Measurements from ENCODE around the gene MAGI2. TPM values are rescaled to one million over a fixed set of nuclear protein-coding genes. Genes with fewer than 3 reads are reported as not detected.

The MAGI2 gene
- total and polyA plus RNA-seq, 2 donors (not counting 3 experiments of a cell fraction or from before 2014, with no cell fraction given): 0.28 to 6.0 TPM

DNA sequence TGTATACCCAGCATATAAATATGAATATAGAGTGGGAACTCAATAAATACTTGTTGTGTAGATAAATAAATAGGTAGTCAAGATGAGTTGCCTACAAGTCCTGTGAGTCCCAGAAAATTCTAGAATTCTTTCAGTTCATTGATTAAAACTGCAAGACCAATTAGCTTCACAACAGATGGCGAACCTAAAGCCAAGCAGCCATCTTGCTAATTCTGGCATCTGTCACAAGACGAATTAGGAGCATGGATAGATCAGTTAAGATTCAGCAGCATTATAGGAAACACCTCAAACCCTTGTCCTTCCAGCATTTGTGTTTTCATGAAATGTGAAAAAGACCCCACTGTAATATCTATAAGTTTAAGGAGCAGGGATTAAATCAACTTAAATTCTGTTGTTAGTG, 552.7 kb downstream of the MAGI2 start:
- Histone ChIP-seq H3K4me3 (replicated peaks in 1 of 3; ENCODE audit: insufficient read depth in 1 of 3, low read depth in 1 of 3, low read length in 3 of 3) (no peak overlapping the region), H3K9me1 (replicated peaks; ENCODE audit: control insufficient read depth, extremely low read depth, insufficient read depth, low read length) (no peaks in the 10 kb centered on the region), H2AFZ (ENCODE audit: low read depth, low read length) (no peak overlapping the region), H3K27ac (ENCODE audit: insufficient read depth, low read depth, low read length) (no peak overlapping the region), H3K79me2 (ENCODE audit: control insufficient read depth, insufficient read depth, low read length) (no peaks in the 10 kb centered on the region), H3K4me2 (ENCODE audit: insufficient read depth, low read length) (no peak overlapping the region), H3K27me3 (ENCODE audit: control insufficient read depth in 2 of 2, insufficient read depth in 2 of 2, low read length in 2 of 2) (no peaks in the 10 kb centered on the region), H3K36me3 (ENCODE audit: control insufficient read depth in 2 of 2, extremely low read depth in 1 of 2, insufficient read depth in 2 of 2, low read length in 2 of 2) (no peaks in the 10 kb centered on the region), H3K9me3 (replicated peaks; ENCODE audit: control insufficient read depth, insufficient read depth, low read length) (no peaks in the 10 kb centered on the region), H3K9ac (replicated peaks; ENCODE audit: extremely low read depth, insufficient read depth, low read length) (no peak overlapping the region), H3K4me1 (ENCODE audit: control insufficient read depth, extremely low read depth, insufficient read depth, low read length) (no peaks in the 10 kb centered on the region), H4K20me1 (replicated peaks; ENCODE audit: control insufficient read depth, extremely low read depth, insufficient read depth, low read length) (no peaks in the 10 kb centered on the region)
- no peak for FAIRE-seq
- no peak for DNase-seq (ENCODE audit: low read depth, low spot score)
- TF ChIP-seq EZH2 (IDR thresholded peaks at IDR 0.05; ENCODE audit: borderline replicate concordance, low read depth, low read length, severe bottlenecking) (no peak), POLR2A (IDR thresholded peaks at IDR 0.05; ENCODE audit: low read depth, low read length) (no peak), GATA2 (IDR thresholded peaks at IDR 0.05; ENCODE audit: insufficient read depth, insufficient read length, low read depth, low read length) (no peak), JUN (IDR thresholded peaks at IDR 0.05; ENCODE audit: borderline replicate concordance, insufficient read depth, insufficient read length, low read depth) (no peak), POLR2AphosphoS5 (IDR thresholded peaks at IDR 0.05; ENCODE audit: insufficient read depth, low read depth, low read length) (no peak), FOS (IDR thresholded peaks at IDR 0.05; ENCODE audit: borderline replicate concordance, insufficient read depth, low read length) (no peak), MYC (IDR thresholded peaks at IDR 0.05; ENCODE audit: low read depth, low read length) (no peak)
- TF ChIP-seq, protein P1, sequence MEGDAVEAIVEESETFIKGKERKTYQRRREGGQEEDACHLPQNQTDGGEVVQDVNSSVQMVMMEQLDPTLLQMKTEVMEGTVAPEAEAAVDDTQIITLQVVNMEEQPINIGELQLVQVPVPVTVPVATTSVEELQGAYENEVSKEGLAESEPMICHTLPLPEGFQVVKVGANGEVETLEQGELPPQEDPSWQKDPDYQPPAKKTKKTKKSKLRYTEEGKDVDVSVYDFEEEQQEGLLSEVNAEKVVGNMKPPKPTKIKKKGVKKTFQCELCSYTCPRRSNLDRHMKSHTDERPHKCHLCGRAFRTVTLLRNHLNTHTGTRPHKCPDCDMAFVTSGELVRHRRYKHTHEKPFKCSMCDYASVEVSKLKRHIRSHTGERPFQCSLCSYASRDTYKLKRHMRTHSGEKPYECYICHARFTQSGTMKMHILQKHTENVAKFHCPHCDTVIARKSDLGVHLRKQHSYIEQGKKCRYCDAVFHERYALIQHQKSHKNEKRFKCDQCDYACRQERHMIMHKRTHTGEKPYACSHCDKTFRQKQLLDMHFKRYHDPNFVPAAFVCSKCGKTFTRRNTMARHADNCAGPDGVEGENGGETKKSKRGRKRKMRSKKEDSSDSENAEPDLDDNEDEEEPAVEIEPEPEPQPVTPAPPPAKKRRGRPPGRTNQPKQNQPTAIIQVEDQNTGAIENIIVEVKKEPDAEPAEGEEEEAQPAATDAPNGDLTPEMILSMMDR (IDR thresholded peaks at IDR 0.05; ENCODE audit: extremely low read depth in 1 of 2, insufficient read depth in 1 of 2, low read depth in 1 of 2, low read length in 2 of 2): no peak
- TF ChIP-seq, protein P2, sequence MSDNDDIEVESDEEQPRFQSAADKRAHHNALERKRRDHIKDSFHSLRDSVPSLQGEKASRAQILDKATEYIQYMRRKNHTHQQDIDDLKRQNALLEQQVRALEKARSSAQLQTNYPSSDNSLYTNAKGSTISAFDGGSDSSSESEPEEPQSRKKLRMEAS (IDR thresholded peaks at IDR 0.05; ENCODE audit: insufficient read depth, insufficient read length): no peak
- intact Hi-C loops (cut with micrococcal nuclease): no loop called here
- ChIA-PET POLR2A (no interaction called here), CTCF (no interaction called here)
- BruUV-seq (replicated peaks): no TSS peak
- dilution Hi-C loops (cut with MboI; ENCODE audit: extremely low pct_ligation_motif_present, low sequenced_read_pairs): no loop called here
